A673 (cell line): ENCODE data around the gene LCP2.

Source experiments
- EZH2 ChIP-seq: fragments of 200-600 bp; sonication (generic); IDR thresholded peaks from 2 replicates; pipeline ENCODE4 v1.6.1; 2017; ENCODE audit warnings: borderline replicate concordance, low read depth, mild to moderate bottlenecking, mixed read lengths, antibody characterized with exemption, low read length; ENCODE audit not compliant: poor library complexity, severe bottlenecking
- TF ChIP-seq, protein P1 (sequence below): fragments of 300-800, 200-600 bp; sonication (generic); conservative IDR thresholded peaks from 2 replicates; pipeline ENCODE4 v1.5.1; 2017; ENCODE audit warnings: low read depth, mild to moderate bottlenecking, antibody characterized with exemption, low read length, moderate library complexity, mixed read lengths

DNA sequence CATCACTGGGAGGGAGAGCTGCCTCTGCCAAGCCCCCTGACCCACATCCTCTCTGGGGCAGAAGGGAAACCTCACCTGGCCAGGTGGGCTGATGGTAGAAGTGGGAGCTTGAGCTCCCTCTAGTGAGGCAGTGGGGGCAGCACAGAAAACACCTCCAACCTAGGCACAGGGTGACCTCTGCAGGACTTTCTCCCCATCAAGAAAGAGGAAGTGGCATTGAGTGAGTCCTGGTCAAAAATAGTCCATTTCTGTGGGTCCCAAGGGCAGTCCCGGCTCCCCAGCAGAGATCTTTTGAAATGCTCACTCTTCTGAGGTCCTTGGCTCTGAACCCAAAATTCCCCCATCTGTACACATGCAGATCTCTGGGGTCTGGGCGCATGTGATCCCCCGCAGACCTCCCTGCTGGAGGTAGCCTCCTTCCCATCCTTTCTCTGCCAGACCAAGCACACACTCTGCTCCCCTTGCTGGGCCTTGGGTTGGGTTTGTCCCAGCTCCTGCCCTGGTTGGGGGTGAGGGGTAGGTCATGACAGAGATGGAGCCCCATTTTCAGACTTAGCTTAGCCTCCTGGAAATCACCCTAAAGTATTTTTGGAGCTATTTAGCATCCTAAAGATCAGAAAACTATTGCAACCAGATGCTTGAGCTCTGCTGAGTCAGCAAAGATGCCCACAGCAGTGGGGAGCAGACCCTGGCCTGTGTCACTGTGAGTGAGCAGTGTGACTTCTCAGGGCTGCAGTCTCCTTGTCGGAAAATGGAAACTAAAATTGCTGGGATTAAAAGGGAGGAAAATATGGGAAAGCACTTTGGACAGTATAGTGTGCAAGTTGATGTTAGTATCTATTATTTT is 41.6 kb upstream of the LCP2 start:
- TF ChIP-seq, protein P1, sequence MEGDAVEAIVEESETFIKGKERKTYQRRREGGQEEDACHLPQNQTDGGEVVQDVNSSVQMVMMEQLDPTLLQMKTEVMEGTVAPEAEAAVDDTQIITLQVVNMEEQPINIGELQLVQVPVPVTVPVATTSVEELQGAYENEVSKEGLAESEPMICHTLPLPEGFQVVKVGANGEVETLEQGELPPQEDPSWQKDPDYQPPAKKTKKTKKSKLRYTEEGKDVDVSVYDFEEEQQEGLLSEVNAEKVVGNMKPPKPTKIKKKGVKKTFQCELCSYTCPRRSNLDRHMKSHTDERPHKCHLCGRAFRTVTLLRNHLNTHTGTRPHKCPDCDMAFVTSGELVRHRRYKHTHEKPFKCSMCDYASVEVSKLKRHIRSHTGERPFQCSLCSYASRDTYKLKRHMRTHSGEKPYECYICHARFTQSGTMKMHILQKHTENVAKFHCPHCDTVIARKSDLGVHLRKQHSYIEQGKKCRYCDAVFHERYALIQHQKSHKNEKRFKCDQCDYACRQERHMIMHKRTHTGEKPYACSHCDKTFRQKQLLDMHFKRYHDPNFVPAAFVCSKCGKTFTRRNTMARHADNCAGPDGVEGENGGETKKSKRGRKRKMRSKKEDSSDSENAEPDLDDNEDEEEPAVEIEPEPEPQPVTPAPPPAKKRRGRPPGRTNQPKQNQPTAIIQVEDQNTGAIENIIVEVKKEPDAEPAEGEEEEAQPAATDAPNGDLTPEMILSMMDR: peak; percentile 32
- no peak for TF ChIP-seq EZH2
